C4-2B (cell line): ENCODE data around the gene PARVB.

Source experiments
- ZFX ChIP-seq: fragments of 450-650 bp; IDR thresholded peaks from 2 replicates; pipeline ENCODE4 v1.6.1; 2017
- TF ChIP-seq, protein P1 (sequence below): fragments of 450-650 bp; conservative IDR thresholded peaks from 2 replicates; pipeline ENCODE4 v1.5.1; 2017; ENCODE audit warnings: mild to moderate bottlenecking

DNA sequence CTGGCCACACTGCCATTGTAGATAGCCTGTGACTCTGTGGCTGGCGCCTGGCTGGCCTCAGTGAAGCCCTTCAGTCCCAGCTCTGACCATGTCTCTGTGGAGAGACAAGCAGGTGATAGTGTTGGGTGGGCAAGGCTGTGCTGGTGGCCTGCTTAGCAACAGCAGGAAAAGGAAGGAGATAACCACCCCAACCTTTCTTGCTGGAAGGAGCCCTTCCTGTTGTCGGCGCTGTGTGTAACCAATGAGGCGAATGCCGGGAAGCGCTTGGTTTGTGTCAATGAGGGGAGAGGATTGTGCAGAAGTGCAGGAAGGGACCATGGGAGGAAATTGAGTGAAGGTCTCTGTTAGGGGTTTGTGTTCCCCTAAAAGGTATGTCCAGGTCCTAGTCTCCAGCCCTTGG lies 27.3 kb downstream of the PARVB start:
- TF ChIP-seq, protein P1, sequence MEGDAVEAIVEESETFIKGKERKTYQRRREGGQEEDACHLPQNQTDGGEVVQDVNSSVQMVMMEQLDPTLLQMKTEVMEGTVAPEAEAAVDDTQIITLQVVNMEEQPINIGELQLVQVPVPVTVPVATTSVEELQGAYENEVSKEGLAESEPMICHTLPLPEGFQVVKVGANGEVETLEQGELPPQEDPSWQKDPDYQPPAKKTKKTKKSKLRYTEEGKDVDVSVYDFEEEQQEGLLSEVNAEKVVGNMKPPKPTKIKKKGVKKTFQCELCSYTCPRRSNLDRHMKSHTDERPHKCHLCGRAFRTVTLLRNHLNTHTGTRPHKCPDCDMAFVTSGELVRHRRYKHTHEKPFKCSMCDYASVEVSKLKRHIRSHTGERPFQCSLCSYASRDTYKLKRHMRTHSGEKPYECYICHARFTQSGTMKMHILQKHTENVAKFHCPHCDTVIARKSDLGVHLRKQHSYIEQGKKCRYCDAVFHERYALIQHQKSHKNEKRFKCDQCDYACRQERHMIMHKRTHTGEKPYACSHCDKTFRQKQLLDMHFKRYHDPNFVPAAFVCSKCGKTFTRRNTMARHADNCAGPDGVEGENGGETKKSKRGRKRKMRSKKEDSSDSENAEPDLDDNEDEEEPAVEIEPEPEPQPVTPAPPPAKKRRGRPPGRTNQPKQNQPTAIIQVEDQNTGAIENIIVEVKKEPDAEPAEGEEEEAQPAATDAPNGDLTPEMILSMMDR: no peak
- TF ChIP-seq ZFX: no peak
